HG03354 (cell line): Measurements from ENCODE around the gene CEP192.
"Not testable (repeated sequence)": the region's sequence is repeated elsewhere in the genome, so short reads cannot be mapped to it uniquely, and the experiment has no call there.

Source experiments
- ATAC-seq: cut with Tn5 transposase; IDR thresholded peaks from one replicate; pipeline ENCODE4 v1.9.1; 2021; ENCODE audit warnings: mild to moderate bottlenecking; ENCODE audit not compliant: unreplicated experiment, poor library complexity, severe bottlenecking

The CEP192 gene

GRCh38 chr18:13096719-13097118 is 105.6 kb downstream of the CEP192 start:
- no peak for ATAC-seq

DNA sequence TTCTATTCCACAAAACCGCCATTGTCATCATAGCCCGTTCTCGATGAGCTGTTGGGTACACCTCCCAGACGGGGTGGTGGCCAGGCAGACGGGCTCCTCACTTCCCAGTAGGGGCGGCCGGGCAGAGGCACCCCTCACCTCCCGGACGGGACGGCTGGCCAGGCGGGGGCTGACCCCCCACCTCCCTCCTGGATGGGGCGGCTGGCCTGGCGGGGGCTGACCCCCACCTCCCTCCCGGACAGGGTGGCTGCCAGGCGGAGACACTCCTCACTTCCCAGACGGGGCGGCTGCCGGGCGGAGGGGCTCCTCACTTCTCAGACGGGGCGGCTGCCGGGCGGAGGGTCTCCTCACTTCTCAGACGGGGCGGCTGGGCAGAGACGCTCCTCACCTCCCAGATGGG is 106.9 kb downstream of the CEP192 start:
- ATAC-seq: not testable (repeated sequence)

- ATAC-seq: no peak
Measured at GRCh38 chr18:13099113-13099512, 108.0 kb downstream of the CEP192 start.

GRCh38 chr18:13100942-13101658 is 109.9 kb downstream of the CEP192 start:
- ATAC-seq: no peak

GRCh38 chr18:13101659-13102197 is 110.6 kb downstream of the CEP192 start:
- ATAC-seq: no peak

GRCh38 chr18:13103366-13103765 is 112.2 kb downstream of the CEP192 start:
- ATAC-seq: no peak

DNA sequence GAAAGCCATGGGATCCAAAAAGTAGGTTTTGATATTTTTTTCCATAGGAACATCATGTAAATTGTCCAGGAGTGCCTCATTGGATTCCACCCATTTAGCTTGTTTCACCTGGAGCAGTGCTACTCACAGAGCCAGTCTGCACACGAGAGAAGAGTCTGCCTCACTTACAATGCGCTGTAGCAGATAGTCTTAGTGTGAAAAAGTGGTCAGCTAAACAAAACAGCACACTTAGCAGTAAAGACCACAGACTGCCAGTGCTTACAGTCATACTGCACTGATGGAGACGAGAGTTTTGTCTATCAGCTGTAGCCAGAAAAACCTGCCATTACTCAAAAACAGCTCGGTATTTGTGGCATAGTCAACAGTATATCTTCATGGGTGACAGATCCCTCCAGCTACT is 113.9 kb downstream of the CEP192 start:
- no peak for ATAC-seq

- ATAC-seq: no peak
Measured at GRCh38 chr18:13107074-13107473, 115.9 kb downstream of the CEP192 start.

DNA sequence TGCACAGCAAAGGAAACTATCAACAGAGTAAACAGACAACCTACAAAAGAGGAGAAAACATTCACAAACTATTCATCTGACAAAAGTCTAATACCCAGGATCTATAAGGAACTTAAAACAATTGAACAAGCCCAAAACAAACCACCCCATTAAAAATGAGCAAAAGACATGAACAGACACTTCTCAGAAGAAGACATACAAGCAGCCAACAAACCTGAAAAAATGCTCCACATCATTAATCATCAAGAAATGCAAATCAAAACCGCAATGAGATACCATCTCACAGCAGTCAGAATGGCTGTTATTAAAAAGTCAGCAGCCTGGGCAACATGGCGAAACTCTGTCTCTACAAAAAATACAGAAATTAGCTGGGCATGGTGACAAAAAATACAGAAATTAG is 117.2 kb downstream of the CEP192 start:
- ATAC-seq: no peak

DNA sequence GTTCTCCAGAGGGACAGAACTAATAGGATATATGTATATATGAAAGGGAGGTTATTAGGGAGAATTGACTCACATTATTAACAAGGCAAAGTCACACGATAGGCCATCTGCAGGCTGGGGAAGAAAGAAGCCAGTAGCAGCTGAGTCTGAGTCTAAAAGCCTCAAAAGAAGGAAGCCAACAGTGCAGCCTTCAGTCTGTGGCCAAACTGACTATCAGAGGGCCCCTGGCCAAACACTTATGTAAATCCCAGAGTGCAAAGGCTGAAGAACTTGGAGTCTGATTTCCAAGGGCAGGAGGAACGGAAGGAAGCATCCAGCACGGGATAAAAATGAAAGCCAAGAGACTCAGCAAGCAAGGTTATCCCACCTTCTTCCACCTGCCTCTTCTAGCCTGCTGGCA is 119.4 kb downstream of the CEP192 start:
- ATAC-seq: no peak

GRCh38 chr18:13112982-13113381 is 121.8 kb downstream of the CEP192 start:
- ATAC-seq: no peak

DNA sequence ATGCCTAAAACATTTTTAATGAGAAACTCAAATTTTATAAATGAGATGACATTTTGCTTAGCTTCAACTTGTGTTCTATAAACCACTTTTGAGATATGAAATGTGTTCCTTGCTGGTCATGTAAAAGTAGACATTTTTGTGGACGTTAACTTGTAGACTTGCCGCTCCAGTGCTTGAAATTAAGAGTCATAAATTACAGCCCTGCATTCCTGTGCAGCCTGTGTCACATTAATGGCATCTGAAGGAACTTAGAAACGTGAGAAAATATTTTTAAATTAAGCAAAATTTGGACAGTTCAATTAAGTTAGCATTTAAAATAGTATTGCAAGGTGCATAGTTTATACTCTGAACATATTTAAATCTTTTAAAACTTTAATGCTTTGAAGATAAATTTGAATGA is 129.1 kb downstream of the CEP192 start:
- ATAC-seq: no peak

- no peak for ATAC-seq
Measured at GRCh38 chr18:13120983-13121441, 129.8 kb downstream of the CEP192 start.

- ATAC-seq: no peak
Measured at GRCh38 chr18:13124411-13124810, 133.2 kb downstream of the CEP192 start.

- ATAC-seq: no peak
Measured at GRCh38 chr18:13125191-13125590, 134.0 kb downstream of the CEP192 start.

- no peak for ATAC-seq
Measured at GRCh38 chr18:13126966-13127598, 135.9 kb downstream of the CEP192 start.

DNA sequence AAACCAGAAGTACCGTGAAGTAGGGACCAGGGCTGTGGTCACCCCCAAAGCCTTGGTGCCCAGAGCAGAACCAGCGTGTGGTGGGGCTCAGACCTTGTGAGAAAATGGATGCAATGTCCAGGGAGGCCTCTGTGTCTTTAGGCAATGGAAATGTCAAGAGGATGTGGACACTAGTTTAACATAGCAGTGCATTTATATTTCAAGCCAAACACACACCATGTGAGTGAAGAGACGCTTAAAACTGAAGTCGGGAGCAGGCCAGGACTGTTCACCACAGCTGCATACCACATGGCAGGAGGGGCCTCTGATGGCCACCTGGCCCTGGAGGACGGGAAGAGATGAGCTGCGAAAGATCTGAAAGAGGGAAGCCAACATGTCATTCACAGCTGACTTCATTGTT is 140.1 kb downstream of the CEP192 start:
- ATAC-seq: no peak

DNA sequence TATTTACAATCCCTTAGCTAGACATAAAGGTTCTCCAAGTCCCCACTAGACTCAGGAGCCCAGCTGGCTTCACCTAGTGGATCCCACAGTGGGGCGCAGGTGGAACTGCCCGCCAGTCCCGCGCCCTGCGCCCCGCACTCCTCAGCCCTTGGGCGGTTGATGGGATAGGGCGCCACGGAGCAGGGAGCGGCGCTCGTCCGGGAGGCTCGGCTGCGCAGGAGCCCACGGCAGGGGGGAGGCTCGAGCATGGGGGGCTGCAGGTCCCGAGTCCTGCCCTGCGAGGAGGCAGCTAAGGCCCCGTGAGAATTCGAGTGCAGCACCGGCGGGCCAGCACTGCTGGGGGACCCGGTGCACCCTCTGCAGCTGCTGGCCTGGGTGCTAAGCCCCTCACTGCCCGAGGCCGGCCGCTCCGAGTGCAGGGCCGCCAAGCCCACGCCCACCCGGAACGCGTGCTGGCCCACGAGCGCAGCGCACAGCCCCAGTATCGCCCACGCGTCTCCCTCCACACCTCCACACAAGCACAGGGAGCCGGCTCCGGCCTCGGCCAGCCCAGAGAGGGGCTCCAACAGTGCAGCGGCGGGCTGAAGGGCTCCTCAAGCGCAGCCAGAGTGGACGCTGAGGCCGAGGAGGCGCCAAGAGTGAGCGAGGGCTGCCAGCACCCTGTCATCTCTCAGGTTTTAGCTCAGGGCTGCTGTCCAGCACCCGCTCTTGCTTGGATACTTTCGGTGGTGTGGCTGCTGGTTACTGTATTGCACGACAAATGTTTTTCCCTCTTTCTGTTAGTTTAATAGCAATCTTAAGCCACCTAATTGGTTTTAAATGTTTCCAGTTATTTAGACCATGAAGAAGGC is 143.6 kb downstream of the CEP192 start:
- ATAC-seq: no peak

GRCh38 chr18:13136056-13136903 is 145.1 kb downstream of the CEP192 start:
- ATAC-seq: peak; percentile 20
